Sciatic nerve (tissue), 2 donors: ENCODE measurements around the gene PPP1CB. TPM values are rescaled to one million over a fixed set of nuclear protein-coding genes. Genes with fewer than 3 reads are reported as not detected.
A peak's percentile ranks its signal among the peaks of the same experiment; 100 is the strongest.
"Not testable (repeated sequence)": the region's sequence is repeated elsewhere in the genome, so short reads cannot be mapped to it uniquely, and the experiment has no call there.

Experiments
- ATAC-seq: fragments of 200-7000 bp; cut with Tn5 transposase; one replicate; pipeline ENCODE4 v1.9.1; 2020; ENCODE audit warnings: mild to moderate bottlenecking, moderate library complexity
- DNase-seq: peaks from one replicate; pipeline ENCODE4 v3.0.0-alpha.2; 2020; ENCODE audit warnings: low spot score
- intact Hi-C: fragments of 100-400 bp; cut with DNase I; formaldehyde crosslinking; loops from one replicate; pipeline ENCODE4 v1.14.2; 2022
- total RNA-seq: library from RNA; stranded (reverse); fragmentation: NEBNext Ultra II Directional; extraction: Animal tissue kit (Norgen Biotek cat#: 25700); gene quantifications from one replicate; pipeline ENCODE4 v1.2.1, GENCODE V29; 2021
- donor health status: DM: no; HTN: no; CAD: no.
- donor health status: DM: no; HTN: no; CAD: no.

Gene PPP1CB
- total RNA-seq, 1 donor from 2014 or later: 210 TPM

DNA sequence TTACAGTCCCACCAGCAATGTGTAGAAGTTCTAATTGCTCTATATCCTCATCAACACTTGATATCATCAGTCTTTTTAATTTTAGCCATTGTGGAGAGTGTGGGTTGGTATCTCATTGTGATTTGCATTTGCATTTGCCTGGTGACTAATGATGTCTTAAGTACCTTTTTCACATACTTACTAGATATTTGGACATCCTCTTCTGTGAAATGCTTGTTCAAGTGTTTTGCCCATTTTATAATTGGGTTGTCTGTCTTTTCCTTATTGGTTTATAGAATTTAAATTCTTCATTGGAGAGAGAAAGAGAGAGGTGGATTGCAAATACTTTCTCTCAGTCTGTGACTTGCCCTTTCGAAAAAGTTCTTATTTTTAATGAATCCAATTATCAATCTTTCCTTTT is 14.0 kb upstream of the PPP1CB start:
- DNase-seq (no peak), ATAC-seq (no peak)
- intact Hi-C loops: no loop called here

- ATAC-seq, intact Hi-C loops, DNase-seq: not testable (repeated sequence)
Observed at GRCh38 chr2:28742619-28743018, 9.0 kb upstream of the PPP1CB start.

GRCh38 chr2:28745225-28745624 is 6.4 kb upstream of the PPP1CB start:
- no peak for DNase-seq
- no peak for ATAC-seq
- intact Hi-C loops: no loop called here

DNA sequence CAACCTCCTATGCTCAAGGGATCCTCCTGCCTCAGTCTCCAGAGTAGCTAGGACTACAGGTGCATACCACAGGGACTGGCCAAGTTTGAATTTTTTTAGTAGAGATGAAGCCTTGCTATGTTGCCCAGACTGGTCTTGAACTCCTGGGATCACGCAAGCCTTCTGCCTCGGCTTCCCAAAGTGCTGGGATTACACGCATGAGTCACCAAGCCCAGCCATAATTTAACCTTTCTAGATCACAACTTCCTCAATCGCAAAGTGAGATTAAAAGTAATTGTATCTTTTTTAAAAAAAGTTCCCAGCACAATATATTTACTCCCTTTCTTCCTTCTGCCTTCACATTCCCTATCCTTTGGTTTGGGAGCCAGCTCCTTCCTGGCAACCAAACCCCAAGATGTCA is 5.8 kb upstream of the PPP1CB start:
- intact Hi-C loops: no loop called here
- DNase-seq: no peak
- ATAC-seq: no peak

GRCh38 chr2:28746429-28747111 is 5.1 kb upstream of the PPP1CB start:
- ATAC-seq: no peak
- intact Hi-C loops: no loop called here
- DNase-seq: no peak

GRCh38 chr2:28747714-28748113 is 3.9 kb upstream of the PPP1CB start:
- intact Hi-C loops: no loop called here
- DNase-seq (no peak), ATAC-seq (no peak)

GRCh38 chr2:28748176-28748575 is 3.5 kb upstream of the PPP1CB start:
- no peak for ATAC-seq
- DNase-seq: no peak
- intact Hi-C loops: no loop called here

DNA sequence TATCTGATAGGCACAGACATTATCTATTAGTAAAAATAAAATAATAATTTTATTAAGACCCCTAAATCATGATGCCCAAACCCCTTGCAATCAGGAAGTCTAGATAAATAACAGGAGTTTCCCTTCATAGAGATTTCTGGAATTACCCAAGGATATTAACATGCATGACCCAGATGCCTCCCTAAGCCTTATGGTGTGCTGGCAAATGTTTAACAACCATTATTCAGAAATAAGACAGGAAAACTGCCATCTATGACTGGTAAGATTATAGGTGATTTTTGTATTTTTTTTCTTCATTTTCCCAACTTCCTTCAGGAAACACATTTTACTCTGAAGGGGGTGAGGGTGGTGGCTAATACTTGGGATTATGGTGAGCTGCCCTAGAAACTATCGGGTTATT is 2.7 kb upstream of the PPP1CB start:
- ATAC-seq (no peak), DNase-seq (no peak)
- intact Hi-C loops: no loop called here

DNA sequence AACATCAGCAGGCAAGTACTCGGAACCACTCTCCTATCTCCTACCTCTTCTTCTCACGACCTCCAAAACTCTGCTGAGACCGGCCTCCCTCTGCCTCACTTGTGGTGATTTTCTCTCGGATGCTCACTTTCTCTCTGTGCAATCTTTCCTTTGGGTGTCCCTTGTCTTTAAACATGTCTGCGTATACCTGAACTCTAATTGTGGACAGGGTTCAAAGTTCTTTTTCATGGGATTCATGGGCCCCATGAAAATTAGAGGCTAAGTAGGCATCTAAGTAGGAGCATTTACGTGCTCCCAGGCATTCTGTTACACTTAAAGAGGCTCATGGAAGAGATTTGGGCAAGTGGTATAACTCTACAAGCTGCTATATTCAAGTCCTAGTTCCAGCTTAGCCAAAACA is 2.1 kb upstream of the PPP1CB start:
- no peak for ATAC-seq
- no peak for DNase-seq
- intact Hi-C loops: no loop called here

- DNase-seq: no peak
Observed at GRCh38 chr2:28750316-28751251, 1.0 kb upstream of the PPP1CB start.

GRCh38 chr2:28751956-28752630 is 463 bp downstream of the PPP1CB start:
- DNase-seq (no peak), ATAC-seq (peak; percentile 49)
- intact Hi-C loops: loop anchor here (10.0 kb wide), 1 partner anchor 157 kb away; no protein-coding TSS in a partner anchor

More at GRCh38 chr2:28750316-28751251, 1.0 kb upstream of the PPP1CB start:
- intact Hi-C loops: loop anchor here (10.0 kb wide), 1 partner anchor 156 kb away; no protein-coding TSS in a partner anchor
- ATAC-seq: peak; percentile 23

GRCh38 chr2:28752631-28753376 is 1.2 kb downstream of the PPP1CB start:
- ATAC-seq (no peak), DNase-seq (no peak)
- intact Hi-C loops: loop anchor here (10.0 kb wide), 1 partner anchor 158 kb away; no protein-coding TSS in a partner anchor

DNA sequence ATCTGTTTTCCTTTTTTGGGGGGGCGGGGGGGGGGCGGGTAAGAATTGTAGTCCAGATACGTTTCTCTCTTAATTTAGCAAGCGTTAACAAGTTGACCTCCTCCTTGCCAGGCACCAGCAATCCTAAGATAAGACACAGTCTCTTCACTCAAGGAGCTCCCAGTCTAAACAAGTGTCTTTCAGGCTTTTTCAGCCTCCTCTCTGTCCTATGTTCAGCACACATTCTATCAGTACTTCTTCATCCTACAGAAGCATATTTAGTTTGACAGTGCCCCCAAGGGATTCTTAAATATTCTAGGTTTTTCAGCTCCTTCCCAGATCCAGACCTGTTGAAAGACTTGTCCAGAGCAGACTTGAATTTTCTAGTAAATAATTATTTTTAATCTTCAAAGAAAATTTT is 2.7 kb downstream of the PPP1CB start:
- intact Hi-C loops: loop anchor here (10.0 kb wide), 1 partner anchor 160 kb away; no protein-coding TSS in a partner anchor
- ATAC-seq: no peak
- no peak for DNase-seq

GRCh38 chr2:28755421-28755820 is 3.8 kb downstream of the PPP1CB start:
- ATAC-seq: no peak
- DNase-seq: no peak
- intact Hi-C loops: loop anchor here (10.0 kb wide), 1 partner anchor 161 kb away; no protein-coding TSS in a partner anchor

- no peak for ATAC-seq
- intact Hi-C loops: loop anchor here (10.0 kb wide), 1 partner anchor 164 kb away; no protein-coding TSS in a partner anchor
- DNase-seq: no peak
Observed at GRCh38 chr2:28758459-28758858, 6.8 kb downstream of the PPP1CB start.

GRCh38 chr2:28761420-28761819 is 9.8 kb downstream of the PPP1CB start:
- intact Hi-C loops: no loop called here
- no peak for DNase-seq
- no peak for ATAC-seq

DNA sequence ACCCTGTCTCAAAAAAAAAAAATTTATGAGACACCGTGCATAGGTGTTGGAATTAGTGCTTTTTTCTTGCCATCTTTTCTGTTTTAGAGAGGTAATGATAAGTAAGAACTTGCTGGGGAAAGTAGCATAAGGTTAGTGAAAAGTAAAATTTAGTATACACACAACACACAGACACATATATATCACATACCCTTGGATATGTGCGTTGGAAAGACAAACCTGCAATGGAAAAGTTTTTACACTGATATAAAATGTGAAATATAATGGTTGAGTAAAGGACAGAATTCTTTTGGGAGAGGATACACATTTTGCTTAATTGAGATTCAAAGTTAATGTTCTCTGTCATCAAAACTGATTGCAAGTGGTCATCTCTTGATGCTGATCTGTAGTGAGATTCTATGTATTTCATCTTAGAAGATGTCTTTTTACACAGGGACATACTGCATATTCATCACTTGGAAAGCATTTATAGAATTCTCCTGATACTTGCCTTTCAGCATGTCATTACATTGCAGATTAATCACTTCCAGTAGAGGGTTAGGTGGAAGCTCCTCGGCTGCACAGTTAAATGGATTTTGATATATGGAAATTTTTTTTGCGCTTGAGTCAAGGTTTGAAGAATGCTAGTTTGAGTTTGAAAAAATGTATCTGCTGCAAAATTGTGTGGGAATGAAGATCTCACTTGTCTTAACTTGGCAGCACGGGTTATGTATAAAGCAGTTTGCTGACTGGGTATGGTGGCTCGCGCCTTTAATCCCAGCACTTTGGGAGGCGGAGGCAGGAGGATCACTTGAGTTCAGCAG is 13.5 kb downstream of the PPP1CB start:
- ATAC-seq (no peak), DNase-seq (no peak)
- intact Hi-C loops: no loop called here

- ATAC-seq (no peak), DNase-seq (no peak)
- intact Hi-C loops: no loop called here
Observed at GRCh38 chr2:28766070-28766469, 14.4 kb downstream of the PPP1CB start.
